ENCODE data around the gene TMEM156.

Gene TMEM156

GRCh38 chr4:38957261-38957815 is 74.9 kb downstream of the TMEM156 start:
- 74% methylated on average over 3 of the region's 5 CpGs for WGBS
- no peak overlapping the region for H3K4me2 ChIP-seq (ENCODE audit: low read length, poor library complexity, severe bottlenecking)
- H3K27ac ChIP-seq (ENCODE audit: low read length, poor library complexity, severe bottlenecking) = no peak overlapping the region

DNA sequence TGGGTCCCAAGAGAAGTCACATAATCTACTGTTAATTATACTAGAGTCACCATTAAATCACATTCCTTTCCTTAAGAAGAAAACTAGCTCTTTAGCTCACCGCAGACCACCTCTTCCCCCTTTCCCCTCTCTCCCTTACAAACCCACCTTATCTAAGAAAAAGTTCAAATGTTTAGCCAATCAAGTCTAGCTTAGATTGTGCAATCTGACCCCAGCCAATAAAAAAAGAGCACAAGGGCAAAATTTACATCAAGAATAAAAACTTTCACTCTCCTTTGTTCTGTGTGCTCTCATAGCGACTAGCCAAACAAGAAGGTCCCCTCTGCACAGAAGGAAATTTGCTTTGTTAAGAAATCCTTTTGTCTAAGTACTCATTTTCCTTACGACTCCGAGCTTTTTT is 76.3 kb downstream of the TMEM156 start:
- Histone ChIP-seq H3K4me2 (ENCODE audit: low read length, poor library complexity, severe bottlenecking) (no peak overlapping the region), H2AK5ac (ENCODE audit: low read length, severe bottlenecking) (no peak overlapping the region), H3K27me3 (ENCODE audit: control insufficient read depth in 1 of 2, insufficient read depth in 1 of 2, low read length in 2 of 2) (no peaks in the 10 kb centered on the region), H4K91ac (ENCODE audit: low read length) (no peak overlapping the region), H3K36me3 (ENCODE audit: control insufficient read depth in 1 of 2, insufficient read depth in 2 of 2, low read depth in 1 of 2, low read length in 2 of 2) (no peaks in the 10 kb centered on the region), H3K4me1 (ENCODE audit: control insufficient read depth, insufficient read depth, low read depth, low read length) (no peaks in the 10 kb centered on the region), H3K23ac (ENCODE audit: low read length in 2 of 2) (no peak overlapping the region), H3K9ac (ENCODE audit: low read length) (no peak overlapping the region), H4K8ac (ENCODE audit: low read length) (no peak overlapping the region), H2BK120ac (ENCODE audit: low read depth, low read length) (no peak overlapping the region), H3K79me1 (replicated peaks; ENCODE audit: low read length, poor library complexity, severe bottlenecking) (no peaks in the 10 kb centered on the region), H3K18ac (ENCODE audit: low read depth in 1 of 2, low read length in 2 of 2) (no peak overlapping the region), H3K27ac (ENCODE audit: low read length, poor library complexity, severe bottlenecking) (no peak overlapping the region), H2BK15ac (ENCODE audit: low read depth, poor library complexity, severe bottlenecking) (no peak overlapping the region), H3K9me3 (ENCODE audit: control insufficient read depth, low read length) (no peaks in the 10 kb centered on the region), H2BK5ac (ENCODE audit: low read depth, low read length, poor library complexity, severe bottlenecking) (no peak overlapping the region), H2AFZ (ENCODE audit: low read depth, low read length) (no peak overlapping the region), H3K4me3 (ENCODE audit: insufficient read depth in 1 of 2, low read depth in 1 of 2, low read length in 2 of 2) (no peak overlapping the region), H2BK12ac (ENCODE audit: low read length in 2 of 2) (no peak overlapping the region), H3K14ac (ENCODE audit: low read length in 2 of 2) (no peak overlapping the region), H3K4ac (ENCODE audit: low read depth in 1 of 2, low read length in 2 of 2) (no peak overlapping the region)
- 98% methylated on average over 2 of the region's 4 CpGs for WGBS
- DNase-seq = no peak

More at GRCh38 chr4:38957261-38957815, 74.9 kb downstream of the TMEM156 start:
- DNase-seq = no peak
- H4K91ac ChIP-seq (ENCODE audit: low read length) = no peak overlapping the region
- no peak overlapping the region for H3K4me3 ChIP-seq (ENCODE audit: insufficient read depth in 1 of 2, low read depth in 1 of 2, low read length in 2 of 2)
- H3K4ac ChIP-seq (ENCODE audit: low read depth in 1 of 2, low read length in 2 of 2) = no peak overlapping the region
- no peak overlapping the region for H2BK12ac ChIP-seq (ENCODE audit: low read length in 2 of 2)
- H3K23ac ChIP-seq (ENCODE audit: low read length in 2 of 2) = no peak overlapping the region
- no peak overlapping the region for H4K8ac ChIP-seq (ENCODE audit: low read length)
- H3K79me1 ChIP-seq (replicated peaks; ENCODE audit: low read length, poor library complexity, severe bottlenecking) = no peaks in the 10 kb centered on the region
- H3K9me3 ChIP-seq (ENCODE audit: control insufficient read depth, low read length) = no peaks in the 10 kb centered on the region
- no peak overlapping the region for H2BK120ac ChIP-seq (ENCODE audit: low read depth, low read length)
- H3K14ac ChIP-seq (ENCODE audit: low read length in 2 of 2) = no peak overlapping the region
- no peak overlapping the region for H3K9ac ChIP-seq (ENCODE audit: low read length)
- H3K36me3 ChIP-seq (ENCODE audit: control insufficient read depth in 1 of 2, insufficient read depth in 2 of 2, low read depth in 1 of 2, low read length in 2 of 2) = no peaks in the 10 kb centered on the region
- no peak overlapping the region for H3K18ac ChIP-seq (ENCODE audit: low read depth in 1 of 2, low read length in 2 of 2)
- no peak overlapping the region for H2AFZ ChIP-seq (ENCODE audit: low read depth, low read length)
- H3K27me3 ChIP-seq (ENCODE audit: control insufficient read depth in 1 of 2, insufficient read depth in 1 of 2, low read length in 2 of 2) = no peaks in the 10 kb centered on the region
- no peak overlapping the region for H2AK5ac ChIP-seq (ENCODE audit: low read length, severe bottlenecking)
- no peaks in the 10 kb centered on the region for H3K4me1 ChIP-seq (ENCODE audit: control insufficient read depth, insufficient read depth, low read depth, low read length)
- no peak overlapping the region for H2BK5ac ChIP-seq (ENCODE audit: low read depth, low read length, poor library complexity, severe bottlenecking)
- H2BK15ac ChIP-seq (ENCODE audit: low read depth, poor library complexity, severe bottlenecking) = no peak overlapping the region

- no peak for DNase-seq
- no peak overlapping the region for H2AK5ac ChIP-seq (ENCODE audit: low read length, severe bottlenecking)
- no peak overlapping the region for H2BK120ac ChIP-seq (ENCODE audit: low read depth, low read length)
- H3K14ac ChIP-seq (ENCODE audit: low read length in 2 of 2) = no peak overlapping the region
- H3K79me1 ChIP-seq (replicated peaks; ENCODE audit: low read length, poor library complexity, severe bottlenecking) = no peaks in the 10 kb centered on the region
- H3K4ac ChIP-seq (ENCODE audit: low read depth in 1 of 2, low read length in 2 of 2) = no peak overlapping the region
- H3K4me1 ChIP-seq (ENCODE audit: control insufficient read depth, insufficient read depth, low read depth, low read length) = no peaks in the 10 kb centered on the region
- H3K18ac ChIP-seq (ENCODE audit: low read depth in 1 of 2, low read length in 2 of 2) = no peak overlapping the region
- no peaks in the 10 kb centered on the region for H3K27me3 ChIP-seq (ENCODE audit: control insufficient read depth in 1 of 2, insufficient read depth in 1 of 2, low read length in 2 of 2)
- H3K9me3 ChIP-seq (ENCODE audit: control insufficient read depth, low read length) = no peaks in the 10 kb centered on the region
- no peak overlapping the region for H4K91ac ChIP-seq (ENCODE audit: low read length)
- no peak overlapping the region for H3K4me2 ChIP-seq (ENCODE audit: low read length, poor library complexity, severe bottlenecking)
- H2BK12ac ChIP-seq (ENCODE audit: low read length in 2 of 2) = no peak overlapping the region
- H3K36me3 ChIP-seq (ENCODE audit: control insufficient read depth in 1 of 2, insufficient read depth in 2 of 2, low read depth in 1 of 2, low read length in 2 of 2) = no peaks in the 10 kb centered on the region
- no peak overlapping the region for H3K9ac ChIP-seq (ENCODE audit: low read length)
- H2BK5ac ChIP-seq (ENCODE audit: low read depth, low read length, poor library complexity, severe bottlenecking) = no peak overlapping the region
- H3K4me3 ChIP-seq (ENCODE audit: insufficient read depth in 1 of 2, low read depth in 1 of 2, low read length in 2 of 2) = no peak overlapping the region
- H4K8ac ChIP-seq (ENCODE audit: low read length) = no peak overlapping the region
- no peak overlapping the region for H2AFZ ChIP-seq (ENCODE audit: low read depth, low read length)
- H3K23ac ChIP-seq (ENCODE audit: low read length in 2 of 2) = no peak overlapping the region
- H3K27ac ChIP-seq (ENCODE audit: low read length, poor library complexity, severe bottlenecking) = no peak overlapping the region
- no peak overlapping the region for H2BK15ac ChIP-seq (ENCODE audit: low read depth, poor library complexity, severe bottlenecking)
Observed at GRCh38 chr4:38954727-38955126, 77.5 kb downstream of the TMEM156 start.

DNA sequence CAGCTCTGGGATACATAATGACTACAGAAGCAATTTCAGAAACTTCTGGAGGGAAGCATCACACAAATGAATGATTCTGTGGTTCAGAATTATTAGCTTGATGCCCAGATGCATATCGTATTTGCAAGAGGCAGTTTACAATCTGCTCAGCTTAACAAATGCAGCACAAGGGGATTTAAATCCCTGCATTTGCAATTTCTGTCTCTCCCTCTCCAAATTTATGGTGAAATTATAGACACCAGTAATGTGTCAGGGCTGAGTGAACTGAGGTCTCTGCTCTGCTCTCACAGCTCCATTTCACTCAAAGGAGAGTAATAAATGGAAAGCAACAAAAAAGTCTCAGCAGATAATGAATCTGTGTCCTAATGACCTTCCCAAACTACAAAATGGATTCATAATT is 80.2 kb downstream of the TMEM156 start:
- Histone ChIP-seq H4K91ac (ENCODE audit: low read length) (no peak overlapping the region), H3K9ac (ENCODE audit: low read length) (no peak overlapping the region), H3K4ac (ENCODE audit: low read depth in 1 of 2, low read length in 2 of 2) (no peak overlapping the region), H3K4me3 (ENCODE audit: insufficient read depth in 1 of 2, low read depth in 1 of 2, low read length in 2 of 2) (no peak overlapping the region), H2BK5ac (ENCODE audit: low read depth, low read length, poor library complexity, severe bottlenecking) (no peak overlapping the region), H3K4me2 (ENCODE audit: low read length, poor library complexity, severe bottlenecking) (no peak overlapping the region), H2BK15ac (ENCODE audit: low read depth, poor library complexity, severe bottlenecking) (no peak overlapping the region), H3K4me1 (ENCODE audit: control insufficient read depth, insufficient read depth, low read depth, low read length) (no peaks in the 10 kb centered on the region), H2AFZ (ENCODE audit: low read depth, low read length) (no peak overlapping the region), H3K14ac (ENCODE audit: low read length in 2 of 2) (no peak overlapping the region), H3K9me3 (ENCODE audit: control insufficient read depth, low read length) (no peaks in the 10 kb centered on the region), H3K18ac (ENCODE audit: low read depth in 1 of 2, low read length in 2 of 2) (no peak overlapping the region), H3K27ac (ENCODE audit: low read length, poor library complexity, severe bottlenecking) (no peak overlapping the region), H4K8ac (ENCODE audit: low read length) (no peak overlapping the region), H3K36me3 (ENCODE audit: control insufficient read depth in 1 of 2, insufficient read depth in 2 of 2, low read depth in 1 of 2, low read length in 2 of 2) (no peaks in the 10 kb centered on the region), H2BK12ac (ENCODE audit: low read length in 2 of 2) (no peak overlapping the region), H2BK120ac (ENCODE audit: low read depth, low read length) (no peak overlapping the region), H3K23ac (ENCODE audit: low read length in 2 of 2) (no peak overlapping the region), H3K79me1 (replicated peaks; ENCODE audit: low read length, poor library complexity, severe bottlenecking) (no peaks in the 10 kb centered on the region), H2AK5ac (ENCODE audit: low read length, severe bottlenecking) (no peak overlapping the region), H3K27me3 (ENCODE audit: control insufficient read depth in 1 of 2, insufficient read depth in 1 of 2, low read length in 2 of 2) (no peaks in the 10 kb centered on the region)
- 80% methylated on average over 1 of the region's 1 CpG for WGBS
- DNase-seq = no peak
